HG02840 (cell line): ENCODE results near the gene SLX1B.
"Not testable (repeated sequence)": the region's sequence is repeated elsewhere in the genome, so short reads cannot be mapped to it uniquely, and the experiment has no call there.

Experiments used
- ATAC-seq: cut with Tn5 transposase; IDR thresholded peaks from one replicate; pipeline ENCODE4 v1.9.1; 2021; ENCODE audit warnings: mild to moderate bottlenecking, moderate library complexity, moderate number of reproducible peaks; ENCODE audit not compliant: unreplicated experiment, low FRiP score

The SLX1B gene

GRCh38 chr16:29454269-29454668 is at the start of gene SLX1B, which contains the start of gene BOLA2:
SLX1B (plus strand) TSS chr16:29454533.
BOLA2 (minus strand) TSS chr16:29454351; CDS start chr16:29454253, 98 bp downstream.
- ATAC-seq, result peak; percentile 87

GRCh38 chr16:29405249-29405648 is 49.1 kb upstream of the SLX1B start:
- ATAC-seq, result not testable (repeated sequence)

GRCh38 chr16:29423587-29423986 is 30.7 kb upstream of the SLX1B start:
- not testable (repeated sequence) for ATAC-seq

DNA sequence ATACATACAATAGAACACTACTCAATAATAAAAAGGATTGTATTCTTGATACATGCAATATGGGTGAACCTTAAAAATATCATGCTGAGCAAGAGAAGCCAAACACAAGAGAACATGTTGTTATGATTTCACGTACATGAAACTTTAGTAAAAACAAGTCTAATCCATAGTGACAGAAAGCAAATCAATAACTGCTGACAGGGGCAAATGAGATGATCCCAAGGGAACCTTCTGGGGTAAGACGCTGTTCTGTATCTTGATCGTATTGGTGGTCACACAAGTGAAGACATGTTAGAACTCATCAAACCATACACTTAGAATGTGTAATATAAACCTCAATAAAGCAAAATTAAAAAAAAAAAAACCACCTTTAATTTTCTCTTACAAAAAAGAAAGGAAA is 28.9 kb upstream of the SLX1B start:
- not testable (repeated sequence) for ATAC-seq

GRCh38 chr16:29453754-29454153 is 579 bp upstream of the SLX1B start:
- peak; percentile 2 for ATAC-seq

DNA sequence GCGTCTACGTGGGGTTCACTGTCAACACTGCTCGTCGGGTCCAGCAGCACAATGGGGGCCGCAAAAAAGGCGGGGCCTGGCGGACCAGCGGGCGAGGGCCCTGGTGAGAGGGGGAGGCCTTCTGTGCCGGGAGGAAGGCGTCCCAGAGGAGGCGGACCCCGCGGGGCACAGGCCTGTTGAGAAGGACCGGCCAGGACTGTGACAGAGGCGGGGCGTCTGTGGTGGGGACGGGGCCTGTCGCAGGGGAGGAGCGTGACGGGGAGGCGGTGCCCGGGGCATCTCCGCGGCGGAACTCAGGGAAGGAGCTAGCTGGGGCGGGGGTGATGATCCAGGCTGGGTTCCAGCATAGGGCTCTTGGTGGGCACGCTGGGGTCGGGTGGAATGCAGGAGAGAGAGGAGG is 495 bp downstream of the SLX1B start:
- peak; percentile 48 for ATAC-seq

- not testable (repeated sequence) for ATAC-seq
Observed at GRCh38 chr16:29457660-29458059, 3.3 kb downstream of the SLX1B start.

DNA sequence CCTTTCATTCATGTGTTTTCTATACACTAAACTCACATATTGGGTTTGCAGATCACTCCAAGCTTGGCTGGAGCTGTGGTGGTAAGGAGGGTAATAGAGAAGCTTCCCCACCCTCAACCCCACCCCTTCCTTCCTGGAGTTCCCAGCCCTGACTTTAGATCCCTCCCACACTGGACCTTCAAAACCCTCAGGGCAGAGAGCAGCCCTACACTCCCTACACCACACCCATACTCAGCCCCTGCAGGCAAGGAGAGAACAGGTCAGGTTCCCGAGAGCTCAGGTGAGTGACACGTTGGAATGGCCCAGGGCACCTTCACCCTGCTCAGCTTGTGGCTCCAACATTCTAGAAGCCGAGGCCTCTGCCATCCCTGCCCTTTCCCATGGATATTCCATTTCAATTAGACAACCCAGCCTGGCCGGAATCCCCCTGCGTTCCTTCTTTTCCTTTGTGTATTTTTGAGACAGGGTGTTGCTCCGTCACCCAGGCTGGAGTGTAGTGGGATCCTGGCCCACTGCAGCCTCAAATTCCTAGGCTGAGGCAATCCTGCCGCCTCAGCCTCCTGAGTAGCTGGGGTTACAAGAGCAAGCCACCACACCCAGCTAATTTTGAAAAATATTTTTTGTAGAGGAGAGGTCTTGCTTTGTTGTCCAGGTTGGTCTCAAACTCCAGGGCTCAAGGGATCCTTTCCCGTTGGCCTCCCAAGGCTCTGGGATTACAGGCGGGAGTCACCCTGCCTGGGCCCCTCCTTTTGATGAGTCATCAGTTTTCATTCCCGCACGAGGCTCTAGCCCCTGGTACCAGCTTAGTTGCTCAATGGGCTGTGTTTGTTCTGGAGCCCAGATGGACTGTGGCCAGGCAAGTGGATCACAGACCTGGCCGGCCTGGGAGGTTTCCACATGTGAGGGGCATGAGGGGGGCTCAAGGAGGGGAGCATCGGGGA is 5.6 kb downstream of the SLX1B start, which contains the start of gene SULT1A4:
TSS of gene SULT1A4 (plus strand) at position 208 of the 941 bp plus-strand sequence. CDS start 1,473 bp downstream, outside the sequence.
- ATAC-seq, result not testable (repeated sequence)

- ATAC-seq, result not testable (repeated sequence)
Observed at GRCh38 chr16:29460647-29461030, 6.3 kb downstream of the SLX1B start.

DNA sequence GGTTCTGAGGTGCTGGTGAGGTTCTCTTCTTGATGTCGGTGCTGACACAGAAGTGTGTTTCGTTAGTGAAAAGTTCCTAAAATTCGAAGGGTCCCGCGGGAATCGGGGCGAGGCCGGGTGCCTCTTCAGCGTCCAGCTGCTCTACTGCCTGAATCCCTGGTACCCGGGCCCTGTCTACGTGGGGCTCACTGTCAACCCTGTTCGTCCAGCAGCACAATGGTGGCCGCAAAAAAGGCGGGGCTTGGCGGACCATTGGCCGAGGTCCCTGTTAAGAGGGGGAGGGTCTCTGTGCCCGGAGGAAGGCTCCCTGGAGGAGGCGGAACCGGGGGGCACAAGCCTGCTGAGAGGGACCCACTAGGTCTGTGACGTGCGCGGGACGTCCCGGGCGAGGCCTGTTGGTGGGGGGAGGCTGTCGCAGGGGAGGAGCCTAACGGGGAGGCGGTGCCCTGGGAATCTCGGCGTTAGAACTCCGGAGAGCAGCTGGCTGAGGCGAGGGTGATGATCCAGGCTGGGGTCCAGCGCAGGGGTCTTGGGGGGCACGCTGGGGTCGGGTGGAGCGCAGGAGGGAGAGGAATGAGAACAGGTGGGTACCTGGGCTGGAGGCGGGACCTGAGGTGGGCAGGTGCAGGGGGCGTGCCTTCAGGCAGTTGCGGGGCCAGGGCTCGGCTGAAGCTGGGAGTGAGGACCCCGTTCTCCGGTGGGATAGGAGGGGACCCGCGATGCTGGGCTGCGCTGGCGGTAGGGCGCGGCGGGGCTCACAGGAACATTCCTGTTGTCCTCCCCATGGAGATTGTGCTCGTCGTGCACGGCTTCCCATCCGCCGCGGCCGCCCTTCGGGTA is 11.9 kb downstream of the SLX1B start:
- not testable (repeated sequence) for ATAC-seq

DNA sequence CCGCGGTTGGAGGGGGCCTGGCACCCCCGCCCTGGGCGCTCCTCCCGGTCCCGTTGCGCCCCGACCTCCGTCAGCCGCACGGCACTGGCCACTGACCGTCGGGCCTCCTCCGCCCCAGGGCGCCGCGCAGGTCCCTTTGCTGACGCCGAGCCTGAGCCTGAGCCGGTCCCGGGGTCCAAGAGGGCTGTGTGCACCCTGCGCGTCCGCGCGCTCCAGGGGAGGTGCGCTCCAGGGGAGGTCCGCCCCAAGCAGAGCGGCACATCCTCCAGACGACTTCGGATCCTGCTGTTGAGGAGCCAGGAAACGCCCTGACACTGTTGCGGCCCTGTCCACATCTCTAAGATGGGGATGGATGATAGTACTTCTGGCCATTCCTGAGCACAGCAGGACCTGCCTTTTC is 12.6 kb downstream of the SLX1B start:
- ATAC-seq, result not testable (repeated sequence)

- not testable (repeated sequence) for ATAC-seq
Observed at GRCh38 chr16:29467654-29468366, 13.5 kb downstream of the SLX1B start.

DNA sequence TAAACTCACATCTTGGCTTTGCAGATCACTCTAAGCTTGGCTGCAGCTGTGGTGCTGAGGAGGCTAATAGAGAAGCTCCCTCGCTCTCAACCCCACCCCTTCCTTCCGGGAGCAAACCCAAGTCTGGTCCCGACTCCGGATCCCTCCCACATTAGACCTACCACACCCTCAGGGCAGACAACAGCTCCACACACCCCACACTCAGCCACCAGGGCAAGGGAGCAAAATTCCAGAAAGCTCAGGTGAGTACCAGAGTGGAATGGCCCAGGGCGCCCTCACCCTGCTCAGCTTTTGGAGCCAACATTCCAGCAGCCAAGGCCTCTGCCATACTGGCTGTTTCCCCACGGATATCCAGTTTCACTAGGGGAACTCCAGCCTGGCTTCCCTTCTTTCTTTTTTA is 15.3 kb downstream of the SLX1B start:
- ATAC-seq, result not testable (repeated sequence)

DNA sequence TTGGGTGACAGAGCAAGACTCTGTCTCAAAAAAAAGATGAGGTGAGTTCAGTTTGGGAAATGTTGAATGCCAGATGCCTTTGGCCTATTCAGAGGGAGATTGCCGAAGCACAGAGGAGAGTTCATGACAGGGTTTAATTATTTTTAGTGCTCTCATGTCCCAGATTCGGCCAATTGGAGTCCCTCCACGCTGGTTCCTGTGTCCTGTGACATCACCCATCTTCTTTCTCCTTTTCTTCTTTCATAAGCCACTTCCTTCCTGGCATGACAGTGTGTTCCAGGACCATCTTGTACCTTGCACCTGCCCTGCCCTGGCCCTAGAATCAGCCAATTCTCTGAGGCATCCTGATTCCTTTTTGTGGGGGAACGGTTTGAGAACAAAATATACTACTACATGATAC is 17.7 kb downstream of the SLX1B start:
- ATAC-seq, result not testable (repeated sequence)

DNA sequence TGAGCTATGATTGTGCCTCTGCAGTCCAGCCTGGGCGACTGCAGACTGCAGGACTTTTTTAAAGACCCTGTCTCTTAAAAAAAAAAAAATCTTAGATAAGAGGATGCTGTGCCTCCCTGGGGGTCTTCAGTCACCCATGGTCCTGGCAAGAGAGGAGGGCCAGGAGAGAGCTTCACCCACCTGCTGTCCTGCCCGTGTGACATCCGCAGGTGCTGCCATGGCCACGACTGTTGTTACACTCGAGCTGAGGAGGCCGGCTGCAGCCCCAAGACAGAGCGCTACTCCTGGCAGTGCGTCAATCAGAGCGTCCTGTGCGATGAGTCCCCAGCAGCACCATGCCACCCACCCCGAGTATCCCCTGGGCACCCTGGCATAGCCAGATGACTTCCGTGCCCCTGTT is 27.9 kb downstream of the SLX1B start:
- not testable (repeated sequence) for ATAC-seq

GRCh38 chr16:29506308-29506707 is 52.0 kb downstream of the SLX1B start, which contains the start of gene NPIPB12:
NPIPB12 (minus strand) TSS chr16:29506408.
- ATAC-seq, result not testable (repeated sequence)
